Measurements from ENCODE around the gene NCAPH2. TPM values are rescaled to one million over a fixed set of nuclear protein-coding genes. Genes with fewer than 3 reads are reported as not detected.

The NCAPH2 gene
- total RNA-seq, 4 donors from 2014 or later, result 40.7 to 54.3 (median 41.5) TPM

- intact Hi-C loops (cut with DNase I; ENCODE audit: low total_unique reads), result no loop called here
- no peak for DNase-seq (ENCODE audit: low spot score in 2 of 2)
- TF ChIP-seq POLR2A (IDR thresholded peaks at IDR 0.05), result no peak
- no peak for TF ChIP-seq CTCF (IDR thresholded peaks at IDR 0.05)
- 77 to 80% methylated on average over 6 of the region's 6 CpGs for WGBS, 2 donors
- H3K4me3 ChIP-seq (ENCODE audit: low read depth, poor library complexity, severe bottlenecking), result no peak overlapping the region
These were observed 34.9 kb upstream of the NCAPH2 start for GRCh38 chr22:50473088-50473487.

- TF ChIP-seq CTCF (IDR thresholded peaks at IDR 0.05), result no peak
- TF ChIP-seq POLR2A (IDR thresholded peaks at IDR 0.05), result no peak
- no peak for DNase-seq (ENCODE audit: low spot score in 2 of 2)
- intact Hi-C loops (cut with DNase I; ENCODE audit: low total_unique reads), result no loop called here
- 2 to 5% methylated on average over 40 to 51 of the region's 62 CpGs for WGBS, 2 donors
- peak overlapping the region; percentile 81 for H3K4me3 ChIP-seq (ENCODE audit: low read depth, poor library complexity, severe bottlenecking)
These were observed 34.0 kb upstream of the NCAPH2 start for GRCh38 chr22:50473855-50474671.

- peak within 1 kb of the TSS; percentile 81 for H3K4me3 ChIP-seq (ENCODE audit: low read depth, poor library complexity, severe bottlenecking)
- WGBS, 2 donors, result 6 to 32% methylated on average over 4 to 25 of the region's 97 CpGs
- DNase-seq (ENCODE audit: low spot score in 2 of 2), result peak; percentile 88 to 98
- intact Hi-C loops (cut with DNase I; ENCODE audit: low total_unique reads), result no loop called here
- TF ChIP-seq POLR2A (IDR thresholded peaks at IDR 0.05), result no peak
- TF ChIP-seq CTCF (IDR thresholded peaks at IDR 0.05), result no peak
These were observed 33.0 kb upstream of the NCAPH2 start, which contains the start of gene SBF1 for GRCh38 chr22:50474710-50475651. Gene SBF1 (minus strand): TSS chr22:50475035. CDS start chr22:50474840, 195 bp downstream.

- intact Hi-C loops (cut with DNase I; ENCODE audit: low total_unique reads), result no loop called here
- 79 to 83% methylated on average over 6 of the region's 6 CpGs for WGBS, 2 donors
These were observed 32.4 kb upstream of the NCAPH2 start for GRCh38 chr22:50475652-50476002.

GRCh38 chr22:50476868-50477267, 31.2 kb upstream of the NCAPH2 start:
- intact Hi-C loops (cut with DNase I; ENCODE audit: low total_unique reads), result no loop called here
- no peak overlapping the region for H3K4me3 ChIP-seq (ENCODE audit: low read depth, poor library complexity, severe bottlenecking)
- TF ChIP-seq CTCF (IDR thresholded peaks at IDR 0.05), result no peak
- TF ChIP-seq POLR2A (IDR thresholded peaks at IDR 0.05), result no peak
- 64 to 70% methylated on average over 7 of the region's 7 CpGs for WGBS, 2 donors
- DNase-seq (ENCODE audit: low spot score in 2 of 2), result no peak

More at GRCh38 chr22:50475652-50476002, 32.4 kb upstream of the NCAPH2 start:
- DNase-seq (ENCODE audit: low spot score in 2 of 2), result no peak
- TF ChIP-seq CTCF (IDR thresholded peaks at IDR 0.05) (no peak), POLR2A (IDR thresholded peaks at IDR 0.05) (no peak)
- H3K4me3 ChIP-seq (ENCODE audit: low read depth, poor library complexity, severe bottlenecking), result no peak overlapping the region
